Neural progenitor cell (in vitro differentiated cells): Measurements from ENCODE around the gene HS6ST3. TPM values are rescaled to one million over a fixed set of nuclear protein-coding genes. Genes with fewer than 3 reads are reported as not detected.

Experiments used
- DNase-seq: peaks from one replicate; pipeline ENCODE4 v3.0.0-alpha.2; 2016; ENCODE audit warnings: low spot score
- H2AFZ ChIP-seq: fragments of 200-600 bp; sonication (generic); replicated peaks from 2 replicates; pipeline ENCODE4 v1.6.1; 2016; ENCODE audit warnings: antibody characterized with exemption
- H3F3A ChIP-seq: fragments of 200-600 bp; sonication (generic); 2 replicates; pipeline ENCODE4 v1.6.1; 2016; ENCODE audit warnings: antibody characterized with exemption, low read depth
- H3K27ac ChIP-seq: fragments of 200-600 bp; sonication (generic); 2 replicates; pipeline ENCODE4 v1.5.1; 2016; ENCODE audit warnings: mild to moderate bottlenecking
- H3K27me3 ChIP-seq: fragments of 200-600 bp; sonication (generic); 2 replicates; pipeline ENCODE4 v1.6.1; 2016; ENCODE audit warnings: mild to moderate bottlenecking, moderate library complexity
- H3K36me3 ChIP-seq: fragments of 200-600 bp; sonication (generic); 2 replicates; pipeline ENCODE4 v1.5.1; 2016
- H3K4me1 ChIP-seq: fragments of 200-600 bp; sonication (generic); 2 replicates; pipeline ENCODE4 v1.6.1; 2016; ENCODE audit warnings: mixed run types
- H3K4me2 ChIP-seq: fragments of 200-600 bp; sonication (generic); 2 replicates; pipeline ENCODE4 v1.6.1; 2016
- H3K4me3 ChIP-seq: fragments of 200-600 bp; sonication (generic); 2 replicates; pipeline ENCODE4 v1.5.1; 2016
- H3K79me2 ChIP-seq: fragments of 200-600 bp; sonication (generic); 2 replicates; pipeline ENCODE4 v1.6.1; 2016; ENCODE audit warnings: low read depth
- H3K9ac ChIP-seq: fragments of 200-600 bp; sonication (generic); 2 replicates; pipeline ENCODE4 v1.6.1; 2016
- H3K9me3 ChIP-seq: fragments of 200-600 bp; sonication (generic); 2 replicates; pipeline ENCODE4 v1.5.1; 2016; ENCODE audit warnings: low read depth
- H4K20me1 ChIP-seq: fragments of 200-600 bp; sonication (generic); 2 replicates; pipeline ENCODE4 v1.6.1; 2016; ENCODE audit warnings: low read depth
- H3K27ac Mint-ChIP-seq: 3 replicates; pipeline ENCODE4 v1.8.0; 2021; ENCODE audit warnings: mixed read lengths
- H3K27me3 Mint-ChIP-seq: 2 replicates; pipeline ENCODE4 v1.8.0; 2022; ENCODE audit warnings: low read depth, mild to moderate bottlenecking, inconsistent platforms, moderate library complexity, mixed read lengths; ENCODE audit not compliant: insufficient read depth
- H3K36me3 Mint-ChIP-seq: 3 replicates; pipeline ENCODE4 v1.8.0; 2021; ENCODE audit warnings: mixed read lengths
- H3K4me1 Mint-ChIP-seq: 3 replicates; pipeline ENCODE4 v1.8.0; 2021; ENCODE audit warnings: mixed read lengths
- H3K4me3 Mint-ChIP-seq: 3 replicates; pipeline ENCODE4 v1.8.0; 2021; ENCODE audit warnings: mild to moderate bottlenecking, moderate library complexity, mixed read lengths
- H3K9me3 Mint-ChIP-seq: 3 replicates; pipeline ENCODE4 v1.8.0; 2020; ENCODE audit warnings: mixed read lengths
- CTCF ChIP-seq: fragments of 200-600 bp; sonication (generic); IDR thresholded peaks from 2 replicates; pipeline ENCODE4 v1.5.1; 2017; ENCODE audit warnings: antibody characterized with exemption, mild to moderate bottlenecking
- EZH2 ChIP-seq: fragments of 200-600 bp; sonication (generic); IDR thresholded peaks from 2 replicates; pipeline ENCODE4 v1.6.1; 2017; ENCODE audit warnings: antibody characterized with exemption, mild to moderate bottlenecking, moderate library complexity
- EZH2phosphoT487 ChIP-seq: fragments of 200-600 bp; sonication (generic); IDR thresholded peaks from 2 replicates; pipeline ENCODE4 v1.6.1; 2017; ENCODE audit warnings: antibody characterized with exemption
- total RNA-seq: library from RNA; depleted of rRNA; stranded (reverse); fragments of >200 nt; gene quantifications from 2 replicates; pipeline ENCODE4 v1.2.3, GENCODE V29; 2015; ENCODE audit warnings: low replicate concordance

HS6ST3 gene
- total RNA-seq, 1 donor from 2014 or later = 0.39 TPM

GRCh38 chr13:96809366-96810096 is 719.6 kb downstream of the HS6ST3 start:
- no peaks in the 10 kb centered on the region for H3K36me3 Mint-ChIP-seq
- H3K9me3 ChIP-seq = peaks cover 4% of the 10 kb centered on the region
- H3K9ac ChIP-seq = no peak overlapping the region
- H3K4me1 Mint-ChIP-seq = no peaks in the 10 kb centered on the region
- no peak overlapping the region for H2AFZ ChIP-seq
- H3K79me2 ChIP-seq = no peaks in the 10 kb centered on the region
- no peak overlapping the region for H3K4me2 ChIP-seq
- H3K4me3 Mint-ChIP-seq = no peak overlapping the region
- no peaks in the 10 kb centered on the region for H3F3A ChIP-seq
- DNase-seq = no peak
- no peak for TF ChIP-seq CTCF
- TF ChIP-seq EZH2 = no peak
- TF ChIP-seq EZH2phosphoT487 = no peak
- H3K9me3 Mint-ChIP-seq = no peaks in the 10 kb centered on the region
- H3K27me3 Mint-ChIP-seq = peaks cover 3% of the 10 kb centered on the region
- no peak overlapping the region for H3K27ac ChIP-seq
- no peaks in the 10 kb centered on the region for H3K36me3 ChIP-seq
- H4K20me1 ChIP-seq = no peaks in the 10 kb centered on the region
- H3K4me3 ChIP-seq = no peak overlapping the region
- no peak overlapping the region for H3K27ac Mint-ChIP-seq
- H3K27me3 ChIP-seq = no peaks in the 10 kb centered on the region
- no peaks in the 10 kb centered on the region for H3K4me1 ChIP-seq

GRCh38 chr13:96810104-96810503 is 720.2 kb downstream of the HS6ST3 start:
- H3K4me3 Mint-ChIP-seq = no peak overlapping the region
- Histone ChIP-seq H3K4me2 (no peak overlapping the region), H3K9ac (no peak overlapping the region), H3K27me3 (no peaks in the 10 kb centered on the region), H3K4me3 (no peak overlapping the region), H4K20me1 (no peaks in the 10 kb centered on the region), H3F3A (no peaks in the 10 kb centered on the region), H2AFZ (no peak overlapping the region), H3K9me3 (peaks cover 4% of the 10 kb centered on the region), H3K4me1 (no peaks in the 10 kb centered on the region), H3K27ac (no peak overlapping the region), H3K36me3 (no peaks in the 10 kb centered on the region), H3K79me2 (no peaks in the 10 kb centered on the region)
- TF ChIP-seq EZH2 (no peak), CTCF (no peak), EZH2phosphoT487 (no peak)
- peaks cover 3% of the 10 kb centered on the region for H3K27me3 Mint-ChIP-seq
- no peak overlapping the region for H3K27ac Mint-ChIP-seq
- no peaks in the 10 kb centered on the region for H3K36me3 Mint-ChIP-seq
- H3K4me1 Mint-ChIP-seq = no peaks in the 10 kb centered on the region
- no peaks in the 10 kb centered on the region for H3K9me3 Mint-ChIP-seq
- no peak for DNase-seq

DNA sequence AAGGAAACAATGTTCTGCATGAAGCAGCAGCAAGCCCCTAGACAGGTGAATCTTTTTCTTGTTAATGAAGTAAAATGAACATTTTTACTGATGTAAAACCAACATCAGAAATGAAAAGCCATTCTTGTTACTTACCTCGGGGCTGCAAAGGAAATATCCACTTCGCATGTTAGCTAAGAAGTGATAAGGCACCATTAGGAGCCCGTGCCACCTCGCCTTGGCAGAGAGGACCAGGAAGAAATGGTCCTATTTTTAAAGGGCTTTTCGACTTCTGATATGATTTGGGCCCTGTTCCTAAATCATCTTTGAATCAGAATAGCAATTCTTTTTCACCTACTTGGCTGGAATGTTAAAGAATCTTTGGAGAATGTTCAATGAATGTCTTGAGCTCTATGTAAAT is 721.1 kb downstream of the HS6ST3 start:
- no peak overlapping the region for H3K4me3 Mint-ChIP-seq
- H3K4me2 ChIP-seq = no peak overlapping the region
- no peaks in the 10 kb centered on the region for H3K9me3 Mint-ChIP-seq
- peaks cover 3% of the 10 kb centered on the region for H3K27me3 Mint-ChIP-seq
- no peak overlapping the region for H3K4me3 ChIP-seq
- DNase-seq = no peak
- no peaks in the 10 kb centered on the region for H3K79me2 ChIP-seq
- H4K20me1 ChIP-seq = no peaks in the 10 kb centered on the region
- H3K36me3 Mint-ChIP-seq = no peaks in the 10 kb centered on the region
- H3K9me3 ChIP-seq = peaks cover 4% of the 10 kb centered on the region
- no peak overlapping the region for H3K9ac ChIP-seq
- no peaks in the 10 kb centered on the region for H3K27me3 ChIP-seq
- no peaks in the 10 kb centered on the region for H3K4me1 Mint-ChIP-seq
- H3F3A ChIP-seq = no peaks in the 10 kb centered on the region
- no peak overlapping the region for H3K27ac Mint-ChIP-seq
- H3K36me3 ChIP-seq = no peaks in the 10 kb centered on the region
- H3K27ac ChIP-seq = no peak overlapping the region
- no peak for TF ChIP-seq EZH2phosphoT487
- TF ChIP-seq CTCF = no peak
- no peak for TF ChIP-seq EZH2
- H3K4me1 ChIP-seq = no peaks in the 10 kb centered on the region
- no peak overlapping the region for H2AFZ ChIP-seq
